Gastrocnemius medialis (tissue), 4 donors: ENCODE results near the gene PARP15. TPM values are rescaled to one million over a fixed set of nuclear protein-coding genes. Genes with fewer than 3 reads are reported as not detected.

Experiments used
- ATAC-seq, 2 donors: fragments of 150-250 bp; one replicate each; pipeline ENCODE4 v1.9.1; 2016
- DNase-seq, 2 donors: peaks; one replicate each; pipeline ENCODE4 v3.0.0-alpha.2; 2019
- H3K27ac ChIP-seq, 4 donors: fragments of 200-600 bp; sonication (generic); 1 replicate in 1 of 4; 2 replicates in 3 of 4; pipeline ENCODE4 v1.5.1; 2016 to 2018; ENCODE audit warnings: mild to moderate bottlenecking in 2 of 4, moderate library complexity in 1 of 4
- H3K27me3 ChIP-seq, 3 donors: fragments of 200-600 bp; sonication (generic) in 2 of 3; 1 replicate in 1 of 3; 2 replicates in 2 of 3; pipeline versions ENCODE4 v1.5.1 to v1.6.0; 2016 to 2019; ENCODE audit warnings: mild to moderate bottlenecking in 1 of 3, moderate library complexity in 1 of 3
- H3K36me3 ChIP-seq, 2 donors: fragments of 200-600 bp; sonication (generic) in 1 of 2; one replicate each; pipeline ENCODE4 v1.5.1; 2017 to 2018
- H3K4me1 ChIP-seq, 2 donors: fragments of 200-600 bp; sonication (generic) in 1 of 2; one replicate each; pipeline ENCODE4 v1.5.1; 2016 to 2017; ENCODE audit warnings: mild to moderate bottlenecking in 2 of 2
- H3K4me3 ChIP-seq, 4 donors: fragments of 200-600 bp; sonication (generic) in 3 of 4; 1 replicate in 1 of 4; 2 replicates in 3 of 4; pipeline ENCODE4 v1.5.1; 2016 to 2019; ENCODE audit warnings: mild to moderate bottlenecking in 2 of 4
- H3K9me3 ChIP-seq, 3 donors: fragments of 200-600 bp; sonication (generic) in 2 of 3; 1 replicate in 1 of 3; 2 replicates in 2 of 3; pipeline ENCODE4 v1.5.1; 2016 to 2019
- CTCF ChIP-seq, 5 experiments: fragments of 450-650 bp in 3 of 5; fragments of 200-600 bp in 2 of 5; sonication (generic) in 2 of 5; IDR thresholded peaks in 4 of 5; conservative IDR thresholded peaks in 1 of 5; 1 replicate in 4 of 5; 2 replicates in 1 of 5; pipeline ENCODE4 v1.5.1; 2016 to 2019; ENCODE audit warnings: antibody characterized with exemption in 5 of 5, mild to moderate bottlenecking in 3 of 5, moderate library complexity in 3 of 5
- POLR2A ChIP-seq, 2 donors: fragments of 450-650 bp; IDR thresholded peaks; one replicate each; pipeline ENCODE4 v1.6.1; 2017; ENCODE audit warnings: antibody characterized with exemption in 2 of 2, mild to moderate bottlenecking in 2 of 2, moderate library complexity in 2 of 2
- in situ Hi-C, 4 donors: fragments of 200-750 bp; cut with MboI; loops; one replicate each; pipeline versions ENCODE4 v1.15.0 to v1.8.0; 2017; ENCODE audit warnings: low sequenced_read_pairs in 4 of 4
- intact Hi-C: fragments of 100-400 bp; cut with DNase I; formaldehyde crosslinking; loops from one replicate; pipeline ENCODE4 v1.15.1; 2023; ENCODE audit warnings: low total_unique reads
- total RNA-seq, 4 donors: library from RNA; depleted of rRNA; stranded (reverse); fragments of >200 nt; gene quantifications; one replicate each; pipeline versions ENCODE4 v1.1.0 to v1.2.3, GENCODE V29; 2016

The PARP15 gene
- total RNA-seq, 4 donors from 2014 or later = 0.16 to 0.51 TPM; not detected in 2

GRCh38 chr3:122535964-122536631 is 41.4 kb upstream of the PARP15 start:
- peaks cover 2 to 46% of the 10 kb centered on the region in 2 donors for H3K36me3 ChIP-seq
- H3K9me3 ChIP-seq = no peaks in the 10 kb centered on the region
- in situ Hi-C loops = no loop called here
- intact Hi-C loops = no loop called here
- no peaks in the 10 kb centered on the region for H3K4me1 ChIP-seq
- H3K27me3 ChIP-seq = no peaks in the 10 kb centered on the region
- H3K27ac ChIP-seq = no peak overlapping the region
- DNase-seq (no peak), ATAC-seq (no peak)
- TF ChIP-seq CTCF (IDR thresholded peaks at IDR 0.05 in 4 of 5, conservative IDR thresholded peaks at IDR 0.05 in 1 of 5) = no peak
- no peak for TF ChIP-seq POLR2A (IDR thresholded peaks at IDR 0.05)
- no peak overlapping the region for H3K4me3 ChIP-seq

GRCh38 chr3:122536632-122537001 is 40.8 kb upstream of the PARP15 start:
- DNase-seq (no peak), ATAC-seq (no peak)
- no peak for TF ChIP-seq CTCF (IDR thresholded peaks at IDR 0.05 in 4 of 5, conservative IDR thresholded peaks at IDR 0.05 in 1 of 5)
- no peak for TF ChIP-seq POLR2A (IDR thresholded peaks at IDR 0.05)
- no peaks in the 10 kb centered on the region for H3K4me1 ChIP-seq
- H3K36me3 ChIP-seq = peaks cover 2 to 43% of the 10 kb centered on the region in 2 donors
- intact Hi-C loops (no loop called here), in situ Hi-C loops (no loop called here)
- no peak overlapping the region for H3K27ac ChIP-seq
- H3K4me3 ChIP-seq = no peak overlapping the region
- H3K9me3 ChIP-seq = no peaks in the 10 kb centered on the region
- H3K27me3 ChIP-seq = no peaks in the 10 kb centered on the region

GRCh38 chr3:122538956-122539490 is 38.4 kb upstream of the PARP15 start:
- intact Hi-C loops (no loop called here), in situ Hi-C loops (no loop called here)
- H3K27me3 ChIP-seq = no peaks in the 10 kb centered on the region
- H3K9me3 ChIP-seq = no peaks in the 10 kb centered on the region
- H3K4me1 ChIP-seq = no peaks in the 10 kb centered on the region
- DNase-seq (no peak), ATAC-seq (no peak)
- no peak overlapping the region for H3K4me3 ChIP-seq
- TF ChIP-seq CTCF (IDR thresholded peaks at IDR 0.05 in 4 of 5, conservative IDR thresholded peaks at IDR 0.05 in 1 of 5) = no peak
- TF ChIP-seq POLR2A (IDR thresholded peaks at IDR 0.05) = no peak
- no peak overlapping the region for H3K27ac ChIP-seq
- peaks cover 0 to 40% of the 10 kb centered on the region in 2 donors for H3K36me3 ChIP-seq

GRCh38 chr3:122546151-122546550 is 31.3 kb upstream of the PARP15 start:
- no peak for ATAC-seq
- intact Hi-C loops (no loop called here), in situ Hi-C loops (no loop called here)
- no peaks in the 10 kb centered on the region for H3K4me1 ChIP-seq
- no peak for TF ChIP-seq CTCF (IDR thresholded peaks at IDR 0.05 in 4 of 5, conservative IDR thresholded peaks at IDR 0.05 in 1 of 5)
- no peak for TF ChIP-seq POLR2A (IDR thresholded peaks at IDR 0.05)
- H3K27me3 ChIP-seq = no peaks in the 10 kb centered on the region
- DNase-seq = no peak
- no peak overlapping the region for H3K27ac ChIP-seq
- no peak overlapping the region for H3K4me3 ChIP-seq
- H3K36me3 ChIP-seq = peaks cover 0 to 42% of the 10 kb centered on the region in 2 donors
- H3K9me3 ChIP-seq = no peaks in the 10 kb centered on the region
